ENCODE data around the gene PDZD7. TPM values are rescaled to one million over a fixed set of nuclear protein-coding genes. Genes with fewer than 3 reads are reported as not detected.
"Not testable (repeated sequence)": the region's sequence is repeated elsewhere in the genome, so short reads cannot be mapped to it uniquely, and the experiment has no call there.

Gene PDZD7
- total RNA-seq, 2 experiments from 2014 or later, result 1.7 to 3.1 TPM

- intact Hi-C loops (cut with DNase I, micrococcal nuclease), result no loop called here
- no peak for TF ChIP-seq CTCF (IDR thresholded peaks at IDR 0.05)
- Mint-ChIP-seq H3K9me3 (no peaks in the 10 kb centered on the region), H3K4me1 (ENCODE audit: low read depth) (peaks cover 15% of the 10 kb centered on the region), H3K27me3 (no peaks in the 10 kb centered on the region), H3K27ac (no peak overlapping the region), H3K4me3 (no peak overlapping the region), H3K36me3 (ENCODE audit: low read depth) (peaks cover 58% of the 10 kb centered on the region)
- CTCF ChIA-PET, result no interaction called here
- Histone ChIP-seq H3K4me1 (ENCODE audit: insufficient read depth, low read length) (peaks cover 25% of the 10 kb centered on the region), H3K36me3 (ENCODE audit: insufficient read depth, low read length) (peaks cover 59% of the 10 kb centered on the region), H3K27ac (ENCODE audit: low read depth in 1 of 2, low read length in 2 of 2) (no peak overlapping the region), H3K9me3 (ENCODE audit: control insufficient read depth in 1 of 2, insufficient read depth in 1 of 2, low read length in 2 of 2) (no peaks in the 10 kb centered on the region), H3K27me3 (ENCODE audit: control insufficient read depth in 1 of 2, insufficient read depth in 2 of 2, low read length in 2 of 2) (no peaks in the 10 kb centered on the region), H3K4me3 (ENCODE audit: low read length) (no peak overlapping the region)
- POLR2A ChIA-PET, result no interaction called here
- ATAC-seq (ENCODE audit: poor library complexity) (no peak), DNase-seq (no peak)
Observed at GRCh38 chr10:101036726-101037125, 5.8 kb upstream of the PDZD7 start.

GRCh38 chr10:101035916-101036702 lies 5.2 kb upstream of the PDZD7 start:
- ATAC-seq (ENCODE audit: poor library complexity), result no peak
- DNase-seq, result no peak
- Mint-ChIP-seq H3K36me3 (ENCODE audit: low read depth) (peaks cover 62% of the 10 kb centered on the region), H3K27ac (no peak overlapping the region), H3K4me3 (no peak overlapping the region), H3K9me3 (no peaks in the 10 kb centered on the region), H3K4me1 (ENCODE audit: low read depth) (peaks cover 17% of the 10 kb centered on the region), H3K27me3 (no peaks in the 10 kb centered on the region)
- POLR2A ChIA-PET, result no interaction called here
- TF ChIP-seq CTCF (IDR thresholded peaks at IDR 0.05), result no peak
- Histone ChIP-seq H3K27me3 (ENCODE audit: control insufficient read depth in 1 of 2, insufficient read depth in 2 of 2, low read length in 2 of 2) (no peaks in the 10 kb centered on the region), H3K36me3 (ENCODE audit: insufficient read depth, low read length) (peaks cover 59% of the 10 kb centered on the region), H3K4me3 (ENCODE audit: low read length) (no peak overlapping the region), H3K9me3 (ENCODE audit: control insufficient read depth in 1 of 2, insufficient read depth in 1 of 2, low read length in 2 of 2) (no peaks in the 10 kb centered on the region), H3K4me1 (ENCODE audit: insufficient read depth, low read length) (peaks cover 27% of the 10 kb centered on the region), H3K27ac (ENCODE audit: low read depth in 1 of 2, low read length in 2 of 2) (no peak overlapping the region)
- intact Hi-C loops (cut with DNase I, micrococcal nuclease), result no loop called here
- CTCF ChIA-PET, result interaction anchor here (1.4 kb wide), 1 partner anchor 14 kb away, joined by 4 read pairs; no protein-coding TSS in a partner anchor

- H3K27me3 Mint-ChIP-seq, result no peaks in the 10 kb centered on the region
- ChIA-PET CTCF (interaction anchor here (1.2 to 1.7 kb wide), 3 partner anchors 12 to 21 kb away, joined by 4 to 5 read pairs (median 5); no protein-coding TSS in a partner anchor), POLR2A (no interaction called here)
- no peak for ATAC-seq (ENCODE audit: poor library complexity)
- Histone ChIP-seq H3K4me3 (ENCODE audit: low read length) (no peak overlapping the region), H3K4me1 (ENCODE audit: insufficient read depth, low read length) (peaks cover 31% of the 10 kb centered on the region), H3K36me3 (ENCODE audit: insufficient read depth, low read length) (peaks cover 59% of the 10 kb centered on the region), H3K9me3 (ENCODE audit: control insufficient read depth in 1 of 2, insufficient read depth in 1 of 2, low read length in 2 of 2) (no peaks in the 10 kb centered on the region), H3K27me3 (ENCODE audit: control insufficient read depth in 1 of 2, insufficient read depth in 2 of 2, low read length in 2 of 2) (no peaks in the 10 kb centered on the region), H3K27ac (ENCODE audit: low read depth in 1 of 2, low read length in 2 of 2) (no peak overlapping the region)
- H3K27ac Mint-ChIP-seq, result no peak overlapping the region
- DNase-seq, result no peak
- intact Hi-C loops (cut with DNase I, micrococcal nuclease), result no loop called here
- peaks cover 62% of the 10 kb centered on the region for H3K36me3 Mint-ChIP-seq (ENCODE audit: low read depth)
- H3K4me1 Mint-ChIP-seq (ENCODE audit: low read depth), result peaks cover 19% of the 10 kb centered on the region
- H3K9me3 Mint-ChIP-seq, result no peaks in the 10 kb centered on the region
- TF ChIP-seq CTCF (IDR thresholded peaks at IDR 0.05), result no peak
- no peak overlapping the region for H3K4me3 Mint-ChIP-seq
Observed at GRCh38 chr10:101035314-101035713, 4.4 kb upstream of the PDZD7 start.

GRCh38 chr10:101034404-101034803 lies 3.5 kb upstream of the PDZD7 start:
- Histone ChIP-seq H3K4me1 (ENCODE audit: insufficient read depth, low read length) (peaks cover 38% of the 10 kb centered on the region), H3K36me3 (ENCODE audit: insufficient read depth, low read length) (peaks cover 50% of the 10 kb centered on the region)
- H3K9me3 ChIP-seq (ENCODE audit: control insufficient read depth in 1 of 2, insufficient read depth in 1 of 2, low read length in 2 of 2); ATAC-seq (ENCODE audit: poor library complexity); H3K4me3 Mint-ChIP-seq; H3K27me3 ChIP-seq (ENCODE audit: control insufficient read depth in 1 of 2, insufficient read depth in 2 of 2, low read length in 2 of 2); H3K9me3 Mint-ChIP-seq; H3K27ac ChIP-seq (ENCODE audit: low read depth in 1 of 2, low read length in 2 of 2); H3K27me3 Mint-ChIP-seq; H3K4me3 ChIP-seq (ENCODE audit: low read length); POLR2A ChIA-PET; DNase-seq: not testable (repeated sequence)
- Mint-ChIP-seq H3K36me3 (ENCODE audit: low read depth) (peaks cover 57% of the 10 kb centered on the region), H3K4me1 (ENCODE audit: low read depth) (peaks cover 19% of the 10 kb centered on the region), H3K27ac (peak overlapping the region; percentile 12)
- intact Hi-C loops (cut with DNase I, micrococcal nuclease), result loop anchor here (5.0 kb wide), 1 partner anchor 33 kb away; no protein-coding TSS in a partner anchor
- CTCF ChIA-PET, result interaction anchor here (1.2 to 1.7 kb wide), 3 partner anchors 13 to 20 kb away, joined by 4 to 5 read pairs (median 5); no protein-coding TSS in a partner anchor

Data from CD4-positive, alpha-beta T cell (primary cell).